GM19193 (cell line): ENCODE data around the gene VWA7.

Experiments
- POLR2A ChIP-seq: IDR thresholded peaks from 4 replicates; pipeline ENCODE4 v1.6.1; 2011; ENCODE audit not compliant: insufficient read depth, insufficient read length; ENCODE audit errors: extremely low read depth

The VWA7 gene

DNA sequence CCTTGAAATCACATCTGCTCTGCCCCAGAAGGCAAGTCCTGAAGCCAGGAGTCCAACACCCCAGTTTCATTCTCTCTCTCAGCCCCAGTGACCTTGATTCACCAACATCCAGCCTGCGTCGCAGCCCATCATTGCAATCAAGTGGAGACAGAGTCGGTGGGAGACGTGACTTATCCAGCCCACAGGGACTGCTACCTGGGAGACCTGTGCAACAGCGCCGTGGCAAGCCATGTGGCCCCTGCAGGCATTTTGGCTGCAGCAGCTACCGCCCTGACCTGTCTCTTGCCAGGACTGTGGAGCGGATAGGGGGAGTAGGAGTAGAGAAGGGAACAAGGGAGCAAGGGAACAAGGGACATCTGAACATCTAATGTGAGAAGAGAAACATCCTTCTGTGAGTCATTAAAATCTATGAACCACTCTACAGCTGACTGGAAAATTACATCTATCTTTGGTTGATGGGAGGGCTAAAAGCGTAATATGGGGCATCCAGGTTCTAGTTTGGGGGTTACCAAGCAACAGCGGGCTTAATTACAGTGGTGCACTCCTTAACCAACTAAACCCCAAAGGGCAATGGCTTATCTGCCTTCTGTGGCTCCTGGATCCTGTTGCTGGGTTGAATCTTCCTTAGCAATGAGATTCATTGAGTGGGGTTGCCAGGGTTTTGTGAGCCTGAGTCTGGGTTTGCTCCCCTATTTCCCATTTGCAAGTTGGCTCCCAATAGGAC lies 59.5 kb downstream of the VWA7 start:
- TF ChIP-seq POLR2A, result no peak
